ENCODE data around the gene RTN4RL1.

DNA sequence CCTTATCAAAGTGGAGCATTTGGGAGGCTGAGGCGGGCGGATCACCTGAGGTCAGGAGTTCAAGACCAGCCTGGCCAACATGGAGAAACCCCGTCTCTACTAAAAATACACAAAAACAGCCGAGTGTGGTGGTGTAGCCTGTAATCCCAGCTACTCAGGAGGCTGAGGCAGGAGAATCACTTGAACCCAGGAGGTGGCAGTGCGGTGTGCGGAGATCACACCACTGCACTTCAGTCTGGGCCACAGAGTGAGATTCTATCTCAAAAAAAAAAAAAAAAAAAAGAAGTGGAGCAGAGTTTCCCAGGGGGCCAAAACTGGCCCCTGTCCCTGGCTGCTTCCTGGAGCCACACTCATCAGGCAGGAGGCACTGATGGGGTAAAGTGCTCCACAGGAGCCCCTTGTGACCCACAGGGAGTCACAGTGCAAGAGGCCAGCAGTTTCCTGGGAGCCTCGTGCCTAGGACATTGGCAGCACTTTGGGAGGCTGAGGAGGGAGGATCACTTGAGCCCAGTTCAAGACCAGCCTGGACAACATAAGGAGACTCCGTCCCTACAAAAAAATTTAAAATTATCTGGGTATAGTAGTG is 44.4 kb downstream of the RTN4RL1 start:
- TF ChIP-seq, protein P1, sequence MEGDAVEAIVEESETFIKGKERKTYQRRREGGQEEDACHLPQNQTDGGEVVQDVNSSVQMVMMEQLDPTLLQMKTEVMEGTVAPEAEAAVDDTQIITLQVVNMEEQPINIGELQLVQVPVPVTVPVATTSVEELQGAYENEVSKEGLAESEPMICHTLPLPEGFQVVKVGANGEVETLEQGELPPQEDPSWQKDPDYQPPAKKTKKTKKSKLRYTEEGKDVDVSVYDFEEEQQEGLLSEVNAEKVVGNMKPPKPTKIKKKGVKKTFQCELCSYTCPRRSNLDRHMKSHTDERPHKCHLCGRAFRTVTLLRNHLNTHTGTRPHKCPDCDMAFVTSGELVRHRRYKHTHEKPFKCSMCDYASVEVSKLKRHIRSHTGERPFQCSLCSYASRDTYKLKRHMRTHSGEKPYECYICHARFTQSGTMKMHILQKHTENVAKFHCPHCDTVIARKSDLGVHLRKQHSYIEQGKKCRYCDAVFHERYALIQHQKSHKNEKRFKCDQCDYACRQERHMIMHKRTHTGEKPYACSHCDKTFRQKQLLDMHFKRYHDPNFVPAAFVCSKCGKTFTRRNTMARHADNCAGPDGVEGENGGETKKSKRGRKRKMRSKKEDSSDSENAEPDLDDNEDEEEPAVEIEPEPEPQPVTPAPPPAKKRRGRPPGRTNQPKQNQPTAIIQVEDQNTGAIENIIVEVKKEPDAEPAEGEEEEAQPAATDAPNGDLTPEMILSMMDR (IDR thresholded peaks at IDR 0.05; ENCODE audit: insufficient read depth, low read depth, low read length) = no peak
- TF ChIP-seq EZH2 (IDR thresholded peaks at IDR 0.05; ENCODE audit: insufficient read depth, low read length) = no peak

Data from astrocyte (in vitro differentiated cells and primary cell).